K562 (cell line): ENCODE results near the gene IDH3G. TPM values are rescaled to one million over a fixed set of nuclear protein-coding genes. Genes with fewer than 3 reads are reported as not detected.

Experiments used
- CHD7 ChIP-seq: fragments of 200-600 bp; sonication (generic); IDR thresholded peaks from one replicate; pipeline ENCODE4 v1.6.1; 2012; ENCODE audit warnings: mild to moderate bottlenecking, low read depth, low read length, inconsistent platforms
- CTBP1 ChIP-seq: fragments of 450-650 bp; IDR thresholded peaks from 2 replicates; pipeline ENCODE4 v1.6.1; 2016; ENCODE audit warnings: borderline replicate concordance
- E2F3 ChIP-seq: fragments of 250-450 bp; sonication (Bioruptor Pico); IDR thresholded peaks from 2 replicates; pipeline ENCODE4 v1.4.0; 2020; ENCODE audit warnings: mild to moderate bottlenecking
- SIN3B ChIP-seq: fragments of 450-650 bp; IDR thresholded peaks from 2 replicates; pipeline ENCODE4 v1.6.1; 2017; ENCODE audit warnings: low read depth, mild to moderate bottlenecking, moderate library complexity
- TAF15 ChIP-seq: fragments of 200-400 bp; formaldehyde crosslinking; IDR thresholded peaks from 2 replicates; pipeline ENCODE4 v1.6.1; 2017; ENCODE audit warnings: mild to moderate bottlenecking, low read depth, low read length, moderate library complexity
- TAF9B ChIP-seq: fragments of 450-650 bp; IDR thresholded peaks from 2 replicates; pipeline ENCODE4 v1.6.1; 2018; ENCODE audit warnings: mild to moderate bottlenecking; ENCODE audit not compliant: partially characterized antibody
- TFAP4 ChIP-seq: sonication (generic); formaldehyde crosslinking; IDR thresholded peaks from 2 replicates; pipeline ENCODE4 v1.8.0; 2022; ENCODE audit warnings: missing genetic modification reagents, mild to moderate bottlenecking, moderate library complexity, borderline replicate concordance
- ZFP36 ChIP-seq: fragments of 150-350 bp; IDR thresholded peaks from 2 replicates; pipeline ENCODE4 v1.6.1; 2018; ENCODE audit warnings: low read length, low read depth; ENCODE audit not compliant: partially characterized antibody
- ZNF384 ChIP-seq: IDR thresholded peaks from 2 replicates; pipeline ENCODE4 v1.6.1; 2012; ENCODE audit warnings: low read depth, low read length, improper control_type of control experiment
- ZNF655 ChIP-seq: fragments of 250-450 bp; sonication (Bioruptor Pico); IDR thresholded peaks from 2 replicates; pipeline ENCODE4 v1.5.0; 2021
- ZNF695 ChIP-seq: fragments of 450-650 bp; formaldehyde crosslinking; IDR thresholded peaks from 2 replicates; pipeline ENCODE4 v1.4.0; 2020; ENCODE audit warnings: mild to moderate bottlenecking, moderate library complexity
- polyA plus RNA-seq, 8 experiments: library from polyadenylated mRNA; depleted of rRNA in 4 of 8; stranded (reverse) in 5 of 8; unstranded in 3 of 8; fragments of >200 nt; fragmentation: Nextera tagmentation in 2 of 8; fragmentation: Illumina TruSeq in 1 of 8; extraction: Ambion mirVana in 2 of 8; extraction: Trizol in 1 of 8; gene quantifications; 2 replicates each; pipeline versions ENCODE4 v1.2.1 to v1.2.3, GENCODE V29; 2011 to 2014; ENCODE audit warnings: inconsistent platforms in 1 of 8, missing spikeins in 1 of 8
- total RNA-seq, 7 experiments: library from RNA; depleted of rRNA in 6 of 7; stranded (reverse); fragments of >200 nt in 6 of 7; fragmentation: Illumina TruSeq in 2 of 7; extraction: Trizol in 2 of 7; gene quantifications; 2 replicates each; pipeline versions ENCODE4 v1.2.1 to v1.2.3, GENCODE V29; 2011 to 2021; ENCODE audit warnings: low replicate concordance in 1 of 7
- TF ChIP-seq, protein P1 (sequence below), 3 experiments: fragments of 200-800 bp in 1 of 3; sonication (Bioruptor generic) in 1 of 3; sonication (generic) in 1 of 3; formaldehyde crosslinking in 1 of 3; IDR thresholded peaks; 2 replicates each; pipeline versions ENCODE4 v1.6.1 to v1.8.0; 2016 to 2022; ENCODE audit warnings: mild to moderate bottlenecking in 2 of 3, missing compliant biosample characterization in 2 of 3, missing genetic modification characterization in 2 of 3, missing genetic modification reagents in 1 of 3

Gene IDH3G
- total and polyA plus RNA-seq, 9 of the 15 experiments (the other 6 are each of a cell fraction or from before 2014, with no cell fraction given), result 24.3 to 72.5 (median 37.9) TPM

GRCh38 chrX:153786669-153787068 lies 7.5 kb downstream of the IDH3G start (continued):
- no peak for TF ChIP-seq CHD7
- TF ChIP-seq TAF9B, result no peak
- no peak for TF ChIP-seq SIN3B
- TF ChIP-seq, protein P1, sequence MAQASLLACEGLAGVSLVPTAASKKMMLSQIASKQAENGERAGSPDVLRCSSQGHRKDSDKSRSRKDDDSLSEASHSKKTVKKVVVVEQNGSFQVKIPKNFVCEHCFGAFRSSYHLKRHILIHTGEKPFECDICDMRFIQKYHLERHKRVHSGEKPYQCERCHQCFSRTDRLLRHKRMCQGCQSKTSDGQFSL (CRISPR knock-in tag; IDR thresholded peaks at IDR 0.05), result no peak
- TF ChIP-seq, protein P1 (tag; IDR thresholded peaks at IDR 0.05), result no peak
- no peak for TF ChIP-seq ZNF384
- TF ChIP-seq ZNF655 (CRISPR knock-in tag), result no peak
- TF ChIP-seq TFAP4, result no peak
- TF ChIP-seq CTBP1, result no peak
- no peak for TF ChIP-seq ZFP36
- no peak for TF ChIP-seq ZNF695 (CRISPR knock-in tag)
- TF ChIP-seq E2F3 (CRISPR knock-in tag), result no peak
- TF ChIP-seq TAF15, result no peak
